ENCODE measurements around the gene BTLA. TPM values are rescaled to one million over a fixed set of nuclear protein-coding genes. Genes with fewer than 3 reads are reported as not detected.
"Not testable (repeated sequence)": the region's sequence is repeated elsewhere in the genome, so short reads cannot be mapped to it uniquely, and the experiment has no call there.

BTLA gene
- total RNA-seq, 2 donors from 2014 or later: 0.21 to 1.4 TPM

- Mint-ChIP-seq H3K27ac (no peak overlapping the region), H3K36me3 (no peaks in the 10 kb centered on the region), H3K9me3 (no peaks in the 10 kb centered on the region), H3K4me1 (ENCODE audit: low read depth in 2 of 2) (peaks cover 6 to 9% of the 10 kb centered on the region in 2 donors), H3K27me3 (no peaks in the 10 kb centered on the region), H3K4me3 (no peak overlapping the region)
- ATAC-seq: no peak
- no peak for DNase-seq (ENCODE audit: low spot score)
Measured at GRCh38 chr3:112504123-112504522, 4.9 kb upstream of the BTLA start.

GRCh38 chr3:112503304-112503972, 4.2 kb upstream of the BTLA start:
- no peak overlapping the region for H3K4me3 Mint-ChIP-seq
- no peak for ATAC-seq
- H3K4me1 Mint-ChIP-seq (ENCODE audit: low read depth in 2 of 2): peaks cover 9 to 13% of the 10 kb centered on the region in 2 donors
- no peaks in the 10 kb centered on the region for H3K36me3 Mint-ChIP-seq
- H3K27ac Mint-ChIP-seq: no peak overlapping the region
- H3K27me3 Mint-ChIP-seq: no peaks in the 10 kb centered on the region
- no peak for DNase-seq (ENCODE audit: low spot score)
- no peaks in the 10 kb centered on the region for H3K9me3 Mint-ChIP-seq

GRCh38 chr3:112500621-112501020, 1.3 kb upstream of the BTLA start:
- H3K4me3 Mint-ChIP-seq: no peak overlapping the region
- DNase-seq (ENCODE audit: low spot score) (no peak), ATAC-seq (no peak)

DNA sequence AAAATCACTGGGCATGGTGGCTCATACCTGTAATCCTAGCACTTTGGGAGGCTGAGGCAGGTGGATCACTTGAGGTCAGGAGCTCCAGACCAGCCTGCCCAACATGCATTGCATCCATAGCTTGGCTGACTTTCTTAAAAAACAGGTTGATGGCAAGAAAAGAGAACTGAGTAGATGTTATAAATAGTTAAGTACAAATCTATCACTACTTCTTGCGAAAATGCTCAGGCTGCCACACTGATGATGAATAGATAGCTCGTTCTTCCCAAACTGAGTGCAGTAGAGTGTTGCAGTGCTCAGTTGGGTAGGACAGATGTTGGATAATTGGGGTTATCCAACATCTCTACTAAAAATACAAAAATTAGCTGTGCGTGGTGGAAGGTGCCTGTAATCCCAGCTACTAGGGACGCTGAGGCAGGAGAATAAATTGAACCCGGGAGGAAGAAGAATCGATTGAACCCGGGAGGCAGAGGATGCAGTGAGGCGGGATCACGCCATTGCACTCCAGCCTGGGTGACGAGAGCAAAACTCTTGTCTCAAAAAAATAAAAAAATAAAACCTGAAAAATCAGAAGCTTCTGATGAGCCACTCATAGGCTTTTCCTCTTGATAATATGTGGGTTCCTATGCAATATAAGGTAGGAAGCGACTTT, 1.2 kb downstream of the BTLA start:
- Mint-ChIP-seq H3K36me3 (peaks cover 4% of the 10 kb centered on the region), H3K4me1 (ENCODE audit: low read depth in 2 of 2) (peaks cover 9 to 13% of the 10 kb centered on the region in 2 donors), H3K27ac (peak overlapping the region; percentile 56 to 75), H3K27me3 (no peaks in the 10 kb centered on the region), H3K9me3 (no peaks in the 10 kb centered on the region), H3K4me3 (peak overlapping the region; percentile 67)
- ATAC-seq (no peak), DNase-seq (ENCODE audit: low spot score) (no peak)

More at GRCh38 chr3:112500621-112501020, 1.3 kb upstream of the BTLA start:
- no peaks in the 10 kb centered on the region for H3K36me3 Mint-ChIP-seq
- H3K27ac Mint-ChIP-seq: no peak overlapping the region
- peaks cover 9 to 13% of the 10 kb centered on the region in 2 donors for H3K4me1 Mint-ChIP-seq (ENCODE audit: low read depth in 2 of 2)
- H3K27me3 Mint-ChIP-seq: no peaks in the 10 kb centered on the region
- H3K9me3 Mint-ChIP-seq: no peaks in the 10 kb centered on the region

DNA sequence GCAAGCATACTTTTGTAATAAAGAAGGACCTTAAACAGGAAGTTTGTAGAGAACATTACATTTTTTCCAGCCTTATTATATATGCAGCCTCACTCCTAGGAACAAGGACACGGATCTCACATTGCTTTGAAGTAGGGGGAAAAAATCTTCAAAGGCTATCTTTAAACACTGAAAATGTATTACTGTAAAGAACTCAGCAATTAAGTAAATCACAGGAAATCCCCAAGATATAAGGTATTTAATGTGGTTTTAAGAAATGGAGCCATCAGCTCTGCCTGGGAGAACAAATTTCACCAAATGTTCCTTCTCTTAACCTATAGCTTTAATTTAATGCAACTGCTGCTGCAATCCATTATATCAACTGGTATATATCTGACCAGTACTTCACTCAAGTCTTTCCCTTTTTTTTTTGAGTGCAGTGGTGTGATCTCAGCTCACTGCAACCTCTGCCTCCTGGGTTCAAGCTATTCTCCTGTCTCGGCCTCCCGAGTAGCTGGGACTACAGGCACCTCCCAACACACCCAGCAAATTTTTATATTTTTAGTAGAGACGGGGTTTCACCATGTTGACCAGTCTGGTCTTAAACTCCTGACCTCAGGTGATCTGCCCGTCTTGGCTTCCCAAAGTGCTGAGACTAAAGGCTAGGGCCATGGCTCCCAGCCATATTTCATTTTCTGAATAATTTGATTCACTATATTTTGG, 2.8 kb downstream of the BTLA start:
- no peak for DNase-seq (ENCODE audit: low spot score)
- no peaks in the 10 kb centered on the region for H3K9me3 Mint-ChIP-seq
- no peak overlapping the region for H3K4me3 Mint-ChIP-seq
- peaks cover 9 to 13% of the 10 kb centered on the region in 2 donors for H3K4me1 Mint-ChIP-seq (ENCODE audit: low read depth in 2 of 2)
- no peak for ATAC-seq
- peaks cover 4% of the 10 kb centered on the region for H3K36me3 Mint-ChIP-seq
- H3K27ac Mint-ChIP-seq: peak overlapping the region in 1 of 2 donors; percentile 61
- no peaks in the 10 kb centered on the region for H3K27me3 Mint-ChIP-seq

- not testable (repeated sequence) for H3K9me3 Mint-ChIP-seq; H3K4me1 Mint-ChIP-seq (ENCODE audit: low read depth in 2 of 2); H3K4me3 Mint-ChIP-seq; H3K36me3 Mint-ChIP-seq; DNase-seq (ENCODE audit: low spot score); H3K27me3 Mint-ChIP-seq; H3K27ac Mint-ChIP-seq; ATAC-seq
Measured at GRCh38 chr3:112494448-112494767, 4.9 kb downstream of the BTLA start.

GRCh38 chr3:112492124-112492523, 7.1 kb downstream of the BTLA start:
- Mint-ChIP-seq H3K27ac (no peak overlapping the region), H3K36me3 (peaks cover 4% of the 10 kb centered on the region), H3K4me1 (ENCODE audit: low read depth in 2 of 2) (no peaks in the 10 kb centered on the region), H3K4me3 (no peak overlapping the region), H3K9me3 (no peaks in the 10 kb centered on the region), H3K27me3 (no peaks in the 10 kb centered on the region)
- DNase-seq (ENCODE audit: low spot score): no peak
- ATAC-seq: no peak

- ATAC-seq (no peak), DNase-seq (ENCODE audit: low spot score) (no peak)
- Mint-ChIP-seq H3K27me3 (no peaks in the 10 kb centered on the region), H3K36me3 (peaks cover 4% of the 10 kb centered on the region), H3K9me3 (no peaks in the 10 kb centered on the region), H3K4me3 (no peak overlapping the region), H3K4me1 (ENCODE audit: low read depth in 2 of 2) (no peaks in the 10 kb centered on the region), H3K27ac (no peak overlapping the region)
Measured at GRCh38 chr3:112491373-112491772, 7.9 kb downstream of the BTLA start.

GRCh38 chr3:112489674-112490479, 9.4 kb downstream of the BTLA start:
- Mint-ChIP-seq H3K4me3 (no peak overlapping the region), H3K9me3 (no peaks in the 10 kb centered on the region), H3K4me1 (ENCODE audit: low read depth in 2 of 2) (no peaks in the 10 kb centered on the region), H3K36me3 (peaks cover 4% of the 10 kb centered on the region), H3K27me3 (no peaks in the 10 kb centered on the region), H3K27ac (peak overlapping the region in 1 of 2 donors; percentile 7)
- ATAC-seq (no peak), DNase-seq (ENCODE audit: low spot score) (no peak)

GRCh38 chr3:112486811-112487505, 12.3 kb downstream of the BTLA start:
- H3K9me3 Mint-ChIP-seq: no peaks in the 10 kb centered on the region
- no peaks in the 10 kb centered on the region for H3K36me3 Mint-ChIP-seq
- DNase-seq (ENCODE audit: low spot score): no peak
- no peak overlapping the region for H3K27ac Mint-ChIP-seq
- H3K4me1 Mint-ChIP-seq (ENCODE audit: low read depth in 2 of 2): peaks cover 0 to 4% of the 10 kb centered on the region in 2 donors
- H3K4me3 Mint-ChIP-seq: no peak overlapping the region
- no peaks in the 10 kb centered on the region for H3K27me3 Mint-ChIP-seq
- no peak for ATAC-seq

DNA sequence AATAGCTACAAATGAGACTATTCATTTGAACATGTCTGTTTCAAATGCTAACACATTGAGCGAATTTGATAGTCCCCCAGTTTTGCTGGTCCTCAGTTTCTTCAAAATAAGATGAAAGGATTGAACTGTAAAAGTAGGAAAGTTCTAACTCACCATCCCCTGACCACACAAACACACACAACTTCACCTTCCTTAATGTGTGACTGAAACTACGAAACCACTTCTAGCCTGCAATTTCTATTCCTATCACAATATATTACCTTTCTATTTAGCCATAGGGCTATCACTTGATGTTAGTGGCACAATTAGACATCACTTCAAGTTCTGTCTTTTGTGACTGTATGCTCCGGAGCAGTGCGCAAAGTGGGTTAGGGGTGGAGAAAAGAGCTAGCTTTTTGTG, 14.9 kb downstream of the BTLA start:
- Mint-ChIP-seq H3K4me1 (ENCODE audit: low read depth in 2 of 2) (peaks cover 0 to 6% of the 10 kb centered on the region in 2 donors), H3K36me3 (no peaks in the 10 kb centered on the region), H3K27ac (no peak overlapping the region), H3K9me3 (no peaks in the 10 kb centered on the region), H3K27me3 (peaks cover 1 to 2% of the 10 kb centered on the region in 2 donors), H3K4me3 (no peak overlapping the region)
- no peak for ATAC-seq
- no peak for DNase-seq (ENCODE audit: low spot score)

DNA sequence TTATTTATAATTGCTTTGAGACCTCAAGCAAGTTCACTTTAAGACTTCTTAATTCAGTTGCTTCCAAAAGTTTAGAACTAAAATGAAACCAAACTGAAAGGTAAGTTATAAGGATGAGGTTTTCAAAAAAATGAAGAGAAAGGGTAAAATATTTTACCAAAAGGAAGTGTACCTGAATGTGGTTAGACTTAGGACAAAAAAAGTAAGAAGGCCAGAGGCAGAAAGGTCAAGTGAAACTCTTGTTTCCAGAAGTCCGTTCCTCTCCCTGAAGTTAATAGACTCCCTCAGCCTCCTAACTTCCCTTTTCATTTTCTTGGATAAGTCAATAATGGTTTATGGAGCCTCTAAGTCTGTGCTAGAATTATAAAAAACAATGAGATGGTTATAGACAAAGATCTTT, 16.6 kb downstream of the BTLA start:
- Mint-ChIP-seq H3K27me3 (peaks cover 2 to 7% of the 10 kb centered on the region in 2 donors), H3K36me3 (no peaks in the 10 kb centered on the region), H3K9me3 (no peaks in the 10 kb centered on the region), H3K4me3 (no peak overlapping the region), H3K27ac (no peak overlapping the region), H3K4me1 (ENCODE audit: low read depth in 2 of 2) (peaks cover 0 to 6% of the 10 kb centered on the region in 2 donors)
- no peak for DNase-seq (ENCODE audit: low spot score)
- ATAC-seq: no peak

GRCh38 chr3:112481302-112481721, 18.0 kb downstream of the BTLA start:
- no peaks in the 10 kb centered on the region for H3K36me3 Mint-ChIP-seq

More at GRCh38 chr3:112481302-112481721, 18.0 kb downstream of the BTLA start:
- Mint-ChIP-seq H3K9me3 (no peaks in the 10 kb centered on the region), H3K27me3 (peaks cover 2 to 7% of the 10 kb centered on the region in 2 donors), H3K4me1 (ENCODE audit: low read depth in 2 of 2) (peaks cover 0 to 6% of the 10 kb centered on the region in 2 donors), H3K27ac (no peak overlapping the region), H3K4me3 (no peak overlapping the region)
- DNase-seq (ENCODE audit: low spot score) (no peak), ATAC-seq (no peak)
